Measurements from ENCODE around the gene GHRL. TPM values are rescaled to one million over a fixed set of nuclear protein-coding genes. Genes with fewer than 3 reads are reported as not detected.
A peak's percentile ranks its signal among the peaks of the same experiment; 100 is the strongest.

The GHRL gene
- total RNA-seq, 1 experiment from 2014 or later: not detected

DNA sequence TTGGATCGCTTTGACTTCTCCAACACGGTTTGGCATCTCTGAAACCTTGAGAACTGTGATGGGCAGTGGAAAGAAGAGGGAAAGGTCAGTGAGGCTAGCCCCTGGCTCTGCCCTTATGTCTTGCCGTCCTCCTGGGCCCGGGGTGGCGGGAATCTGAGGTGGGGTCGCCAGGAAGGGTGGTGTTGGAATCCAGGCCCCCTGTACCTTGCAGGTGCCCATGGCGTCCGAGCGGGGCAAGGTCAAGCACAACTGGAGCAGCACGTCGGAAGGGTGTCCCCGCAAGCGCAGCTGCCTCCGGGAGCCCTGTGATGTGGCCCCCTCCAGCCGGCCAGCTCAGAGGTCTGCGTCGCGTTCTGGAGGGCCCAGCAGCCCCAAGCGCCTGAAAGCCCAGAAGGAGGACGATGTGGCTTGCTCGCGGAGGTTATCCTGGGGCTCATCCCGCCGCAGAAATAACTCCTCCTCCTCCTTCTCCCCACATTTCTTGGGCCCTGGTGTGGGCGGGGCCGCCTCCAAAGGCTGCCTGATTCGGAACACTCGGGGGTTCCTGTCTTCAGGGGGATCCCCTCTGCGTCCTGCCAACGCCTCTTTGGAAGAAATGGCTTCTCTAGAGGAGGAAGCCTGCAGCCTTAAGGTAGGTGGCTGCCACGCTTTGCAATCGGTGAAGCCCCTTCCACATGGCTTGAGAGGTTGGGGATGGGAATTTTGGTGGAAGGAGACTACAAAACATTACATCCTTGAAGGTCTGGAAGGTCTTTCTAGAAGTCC is 43.6 kb downstream of the GHRL start:
- H3K9me3 ChIP-seq (ENCODE audit: control insufficient read depth in 1 of 2, insufficient read depth in 1 of 2, low read depth in 1 of 2, low read length in 2 of 2): peaks cover 3 to 23% of the 10 kb centered on the region in 2 experiments; a peak in 2 of 4 replicates
- H3K36me3 ChIP-seq (ENCODE audit: control insufficient read depth in 1 of 2, insufficient read depth in 2 of 2, low read length in 2 of 2): peaks cover 0 to 29% of the 10 kb centered on the region in 2 experiments; a peak in 1 of 4 replicates
- H3K27ac ChIP-seq (ENCODE audit: low read depth, low read length): peak overlapping the region; percentile 76
- ChIA-PET POLR2A (no interaction called here), RAD21 (ENCODE audit: low non-redundant PET in 1 of 2, low total read pairs in 2 of 2, uncharacterized antibody in 2 of 2, unreplicated experiment in 2 of 2) (no interaction called here), CTCF (interaction anchor here (1.3 kb wide), 1 partner anchor 14 kb away, joined by 14 read pairs; no protein-coding TSS in a partner anchor)
- H2AFZ ChIP-seq (ENCODE audit: low read depth, low read length, poor library complexity, severe bottlenecking): no peak overlapping the region
- peaks cover 6 to 20% of the 10 kb centered on the region in 2 experiments; a peak in 3 of 4 replicates for H3K4me1 ChIP-seq (ENCODE audit: control insufficient read depth in 1 of 2, insufficient read depth in 2 of 2, low read length in 2 of 2)
- intact Hi-C loops (cut with micrococcal nuclease): no loop called here
- H3K4me3 ChIP-seq (replicated peaks in 1 of 2; ENCODE audit: low read depth in 1 of 2, low read length in 2 of 2): peak overlapping the region; percentile 65 to 84
- H4K20me1 ChIP-seq (ENCODE audit: insufficient read depth): no peaks in the 10 kb centered on the region
- peaks cover 48% of the 10 kb centered on the region for H3K79me2 ChIP-seq (ENCODE audit: insufficient read depth, low read length)
- H3K4me2 ChIP-seq (ENCODE audit: low read length): peak overlapping the region; percentile 91
- DNase-seq (ENCODE audit: low read depth, low spot score): no peak
- TF ChIP-seq POLR2AphosphoS5 (IDR thresholded peaks at IDR 0.05; ENCODE audit: low read depth, low read length): 0 out of 2 replicates have a peak, but pooled peaks have one; percentile 26
- TF ChIP-seq, protein P1, sequence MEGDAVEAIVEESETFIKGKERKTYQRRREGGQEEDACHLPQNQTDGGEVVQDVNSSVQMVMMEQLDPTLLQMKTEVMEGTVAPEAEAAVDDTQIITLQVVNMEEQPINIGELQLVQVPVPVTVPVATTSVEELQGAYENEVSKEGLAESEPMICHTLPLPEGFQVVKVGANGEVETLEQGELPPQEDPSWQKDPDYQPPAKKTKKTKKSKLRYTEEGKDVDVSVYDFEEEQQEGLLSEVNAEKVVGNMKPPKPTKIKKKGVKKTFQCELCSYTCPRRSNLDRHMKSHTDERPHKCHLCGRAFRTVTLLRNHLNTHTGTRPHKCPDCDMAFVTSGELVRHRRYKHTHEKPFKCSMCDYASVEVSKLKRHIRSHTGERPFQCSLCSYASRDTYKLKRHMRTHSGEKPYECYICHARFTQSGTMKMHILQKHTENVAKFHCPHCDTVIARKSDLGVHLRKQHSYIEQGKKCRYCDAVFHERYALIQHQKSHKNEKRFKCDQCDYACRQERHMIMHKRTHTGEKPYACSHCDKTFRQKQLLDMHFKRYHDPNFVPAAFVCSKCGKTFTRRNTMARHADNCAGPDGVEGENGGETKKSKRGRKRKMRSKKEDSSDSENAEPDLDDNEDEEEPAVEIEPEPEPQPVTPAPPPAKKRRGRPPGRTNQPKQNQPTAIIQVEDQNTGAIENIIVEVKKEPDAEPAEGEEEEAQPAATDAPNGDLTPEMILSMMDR (IDR thresholded peaks at IDR 0.05 in 2 of 3, conservative IDR thresholded peaks at IDR 0.05 in 1 of 3; ENCODE audit: borderline replicate concordance in 1 of 3, insufficient read depth in 1 of 3, low read depth in 2 of 3, low read length in 2 of 3): no peak
- TF ChIP-seq, protein P2, sequence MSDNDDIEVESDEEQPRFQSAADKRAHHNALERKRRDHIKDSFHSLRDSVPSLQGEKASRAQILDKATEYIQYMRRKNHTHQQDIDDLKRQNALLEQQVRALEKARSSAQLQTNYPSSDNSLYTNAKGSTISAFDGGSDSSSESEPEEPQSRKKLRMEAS (IDR thresholded peaks at IDR 0.05): no peak
- TF ChIP-seq, protein P3, sequence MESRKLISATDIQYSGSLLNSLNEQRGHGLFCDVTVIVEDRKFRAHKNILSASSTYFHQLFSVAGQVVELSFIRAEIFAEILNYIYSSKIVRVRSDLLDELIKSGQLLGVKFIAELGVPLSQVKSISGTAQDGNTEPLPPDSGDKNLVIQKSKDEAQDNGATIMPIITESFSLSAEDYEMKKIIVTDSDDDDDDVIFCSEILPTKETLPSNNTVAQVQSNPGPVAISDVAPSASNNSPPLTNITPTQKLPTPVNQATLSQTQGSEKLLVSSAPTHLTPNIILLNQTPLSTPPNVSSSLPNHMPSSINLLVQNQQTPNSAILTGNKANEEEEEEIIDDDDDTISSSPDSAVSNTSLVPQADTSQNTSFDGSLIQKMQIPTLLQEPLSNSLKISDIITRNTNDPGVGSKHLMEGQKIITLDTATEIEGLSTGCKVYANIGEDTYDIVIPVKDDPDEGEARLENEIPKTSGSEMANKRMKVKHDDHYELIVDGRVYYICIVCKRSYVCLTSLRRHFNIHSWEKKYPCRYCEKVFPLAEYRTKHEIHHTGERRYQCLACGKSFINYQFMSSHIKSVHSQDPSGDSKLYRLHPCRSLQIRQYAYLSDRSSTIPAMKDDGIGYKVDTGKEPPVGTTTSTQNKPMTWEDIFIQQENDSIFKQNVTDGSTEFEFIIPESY (IDR thresholded peaks at IDR 0.05; ENCODE audit: extremely low read depth, insufficient replicate concordance, low read length): no peak
- no peaks in the 10 kb centered on the region for H3K9me2 ChIP-seq (ENCODE audit: insufficient read depth)
- peak; percentile 14 for ATAC-seq
- H3K27me3 ChIP-seq (ENCODE audit: insufficient read depth, low read length): no peaks in the 10 kb centered on the region
- peak overlapping the region; percentile 90 for H3K9ac ChIP-seq (ENCODE audit: low read length)
- BruUV-seq (replicated peaks): no TSS peak

Data from HCT116 (cell line).